LNCaP clone FGC (cell line): Measurements from ENCODE around the gene TSKU.
A peak's percentile ranks its signal among the peaks of the same experiment; 100 is the strongest.

Experiments used
- DNase-seq: peaks from one replicate; pipeline ENCODE4 v3.0.0-alpha.2; 2011; ENCODE audit warnings: low read depth
- H3K4me3 ChIP-seq: 2 replicates; pipeline ENCODE4 v1.5.1; 2011; ENCODE audit warnings: mild to moderate bottlenecking, low read depth, low read length, control low read depth
- CTCF ChIP-seq: IDR thresholded peaks from 2 replicates; pipeline ENCODE4 v1.5.1; 2012; ENCODE audit warnings: mild to moderate bottlenecking; ENCODE audit not compliant: control insufficient read depth, insufficient read depth; ENCODE audit errors: extremely low read depth

The TSKU gene

GRCh38 chr11:76783896-76784813 is 999 bp downstream of the TSKU start:
- peak overlapping the region; percentile 75 for H3K4me3 ChIP-seq
- no peak for DNase-seq
- no peak for TF ChIP-seq CTCF

DNA sequence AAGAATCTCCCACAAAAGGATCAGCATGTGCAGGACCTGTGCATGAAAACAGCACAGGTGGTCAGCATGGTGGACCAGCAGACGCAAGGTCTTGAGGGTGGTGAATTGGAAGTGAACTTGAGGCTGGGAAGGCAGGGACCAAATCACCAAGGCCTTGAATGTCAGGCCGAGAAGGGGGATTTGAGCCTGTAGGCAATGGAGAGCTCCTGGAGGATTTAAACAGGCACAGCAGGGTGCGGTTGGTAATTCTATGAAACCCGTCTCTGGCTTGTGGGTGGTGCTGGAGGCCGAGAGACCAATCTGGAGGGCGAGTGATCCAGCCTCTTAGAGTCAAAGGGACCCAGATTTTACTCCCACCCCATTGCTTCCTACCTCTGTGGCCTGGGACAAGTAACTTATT is 2.4 kb downstream of the TSKU start:
- no peak for TF ChIP-seq CTCF
- DNase-seq: no peak
- H3K4me3 ChIP-seq: no peak overlapping the region

GRCh38 chr11:76786016-76786415 is 2.9 kb downstream of the TSKU start:
- TF ChIP-seq CTCF: no peak
- H3K4me3 ChIP-seq: no peak overlapping the region
- DNase-seq: no peak

GRCh38 chr11:76786441-76787014 is 3.4 kb downstream of the TSKU start:
- no peak for DNase-seq
- no peak overlapping the region for H3K4me3 ChIP-seq
- no peak for TF ChIP-seq CTCF

GRCh38 chr11:76787271-76787670 is 4.1 kb downstream of the TSKU start:
- no peak for TF ChIP-seq CTCF
- no peak for DNase-seq
- H3K4me3 ChIP-seq: no peak overlapping the region

DNA sequence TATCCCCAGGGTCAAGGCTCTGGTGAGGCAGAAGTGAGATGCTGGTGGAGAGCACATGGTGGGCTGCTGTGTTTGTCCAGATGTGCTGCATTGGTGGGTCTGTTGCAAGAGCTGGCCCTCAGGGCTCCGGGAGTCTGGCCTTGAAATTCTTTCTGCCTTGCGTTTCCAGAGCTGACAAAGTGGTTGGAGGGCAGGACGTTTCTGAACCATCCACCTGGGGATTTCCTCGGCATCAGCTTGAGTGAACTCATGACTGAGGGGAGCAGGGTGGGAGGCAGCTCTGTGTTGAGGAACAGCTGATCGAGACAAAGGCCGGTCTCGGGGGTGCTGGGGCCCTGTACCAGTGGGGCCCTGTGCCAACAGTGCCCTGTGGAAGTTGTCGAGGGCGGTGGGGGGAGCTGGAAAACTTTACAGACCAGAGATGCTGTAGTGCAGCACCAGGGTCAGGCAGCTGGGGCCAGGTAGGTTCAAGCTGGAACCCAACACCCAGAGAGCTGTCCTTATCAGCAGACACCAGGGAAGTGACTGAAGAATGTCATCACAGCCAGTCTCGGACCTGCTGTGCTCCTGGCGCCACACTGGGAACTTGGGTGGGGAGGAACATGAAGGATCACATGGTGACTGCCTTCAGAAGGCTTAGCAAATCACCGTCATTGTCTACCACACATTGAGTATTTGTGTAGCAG is 4.9 kb downstream of the TSKU start:
- no peak for TF ChIP-seq CTCF
- DNase-seq: no peak
- H3K4me3 ChIP-seq: no peak overlapping the region
